HG03135 (cell line): ENCODE data around the gene GIMAP8.
"Not testable (repeated sequence)": the region's sequence is repeated elsewhere in the genome, so short reads cannot be mapped to it uniquely, and the experiment has no call there.

Experiments used
- ATAC-seq: cut with Tn5 transposase; IDR thresholded peaks from one replicate; pipeline ENCODE4 v1.9.1; 2021; ENCODE audit warnings: mild to moderate bottlenecking, moderate library complexity; ENCODE audit not compliant: unreplicated experiment

Gene GIMAP8

GRCh38 chr7:150434240-150434639, 16.2 kb upstream of the GIMAP8 start:
- ATAC-seq, result no peak

DNA sequence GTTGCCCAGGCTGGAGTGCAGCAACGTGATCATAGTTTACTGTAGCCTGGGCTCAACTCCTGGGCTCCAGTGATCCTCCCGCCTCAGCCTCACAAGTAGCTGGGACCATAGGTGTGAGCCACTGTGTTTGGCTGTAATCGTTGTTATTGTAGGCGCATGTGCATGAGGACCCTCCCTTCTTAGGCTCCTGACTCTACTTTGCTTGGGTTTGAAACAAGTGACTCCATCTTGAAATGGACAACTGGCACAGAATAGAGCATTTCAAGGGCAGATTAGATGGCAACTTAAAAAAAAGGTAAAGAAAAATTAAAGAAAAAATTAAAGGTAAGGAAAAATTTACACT, 15.4 kb upstream of the GIMAP8 start:
- no peak for ATAC-seq

DNA sequence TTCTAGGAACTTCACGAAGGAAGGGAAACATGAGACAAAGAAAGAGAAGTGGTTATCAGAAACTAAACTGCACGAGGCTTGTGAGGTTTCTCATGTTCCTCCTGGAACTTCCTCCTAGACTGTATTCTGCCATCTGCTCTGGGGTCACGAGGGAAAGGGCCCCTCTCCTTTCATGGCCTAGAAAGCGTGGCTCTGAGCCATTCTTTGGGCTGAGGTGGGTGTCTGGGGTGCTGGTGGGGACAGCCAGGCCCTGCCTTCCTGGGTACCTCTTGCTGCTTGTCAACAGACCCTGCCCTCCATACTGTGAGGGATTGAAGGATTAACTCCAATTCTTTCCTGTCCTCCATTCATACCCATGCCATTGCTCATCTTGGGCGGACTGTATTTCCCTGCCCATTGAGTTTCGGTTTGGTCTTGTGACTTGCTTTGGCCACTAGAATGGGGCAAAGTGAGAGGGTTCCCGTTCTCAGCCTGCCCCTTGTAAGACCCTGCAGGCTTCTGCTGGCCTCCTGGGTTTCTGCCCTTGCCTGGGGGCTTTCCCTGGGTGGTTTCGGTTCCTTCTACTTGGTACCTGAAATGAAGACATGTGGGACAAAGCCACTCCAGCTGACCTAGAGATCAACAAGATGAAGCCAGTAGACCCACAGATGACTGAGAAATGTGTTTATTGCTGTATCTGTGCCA, 14.9 kb upstream of the GIMAP8 start:
- peak; percentile 94 for ATAC-seq

DNA sequence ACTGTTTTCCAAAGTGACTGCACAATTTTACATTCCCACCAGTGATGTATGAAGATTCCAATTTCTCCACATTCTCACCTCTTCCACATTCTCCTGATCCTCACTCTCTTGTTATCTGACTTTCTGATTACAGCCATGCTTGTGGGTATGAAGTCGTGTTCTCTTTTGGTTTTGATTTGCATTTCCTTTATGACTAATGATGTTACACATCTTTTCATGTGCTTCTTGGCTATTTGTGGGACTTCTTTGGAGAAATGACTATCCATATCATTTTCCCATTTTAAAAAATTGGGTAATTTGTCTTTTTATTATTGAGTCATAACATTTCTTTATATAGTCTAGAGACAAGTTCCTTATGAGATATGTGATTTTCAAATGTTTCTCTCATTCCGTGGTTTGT, 10.5 kb upstream of the GIMAP8 start:
- ATAC-seq, result no peak

DNA sequence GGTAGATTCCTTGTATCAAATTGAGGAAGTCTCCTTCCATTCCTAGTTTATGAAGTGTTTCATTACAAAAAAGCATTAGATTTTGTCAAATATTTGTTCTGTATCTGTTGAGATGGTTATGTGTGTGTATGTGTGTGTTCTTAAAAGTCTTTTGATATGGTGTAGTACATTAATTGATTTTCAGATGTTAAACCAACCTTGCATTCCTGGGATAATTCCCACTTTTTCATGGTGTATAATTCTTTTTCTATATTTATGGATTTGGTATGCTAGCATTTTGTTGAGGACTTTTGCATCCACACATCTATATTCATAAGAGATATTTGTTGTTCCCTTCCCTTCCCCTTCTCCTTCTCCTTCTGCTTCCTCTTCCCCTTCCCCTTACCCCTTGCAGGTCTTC, 8.9 kb upstream of the GIMAP8 start:
- no peak for ATAC-seq

DNA sequence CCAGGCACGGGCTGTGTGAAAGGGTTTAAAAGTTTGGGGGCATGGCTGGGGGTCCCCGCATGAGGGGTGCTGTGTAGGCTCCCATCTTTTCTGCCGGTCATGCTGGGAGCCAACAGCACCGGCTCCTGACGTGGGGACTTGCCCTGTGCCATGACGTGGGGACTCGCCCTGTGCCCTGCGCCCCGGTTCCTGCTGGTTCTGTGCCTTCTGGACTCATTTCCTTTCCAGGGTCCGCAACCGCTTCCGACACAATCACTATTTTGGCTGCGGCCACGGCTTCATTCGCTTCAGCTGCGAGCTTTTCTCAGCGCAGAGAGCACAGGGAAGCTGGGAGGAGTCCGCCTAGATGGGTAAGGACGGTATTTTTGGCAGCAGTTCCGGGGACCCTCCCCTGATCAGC, 7.6 kb upstream of the GIMAP8 start:
- no peak for ATAC-seq

DNA sequence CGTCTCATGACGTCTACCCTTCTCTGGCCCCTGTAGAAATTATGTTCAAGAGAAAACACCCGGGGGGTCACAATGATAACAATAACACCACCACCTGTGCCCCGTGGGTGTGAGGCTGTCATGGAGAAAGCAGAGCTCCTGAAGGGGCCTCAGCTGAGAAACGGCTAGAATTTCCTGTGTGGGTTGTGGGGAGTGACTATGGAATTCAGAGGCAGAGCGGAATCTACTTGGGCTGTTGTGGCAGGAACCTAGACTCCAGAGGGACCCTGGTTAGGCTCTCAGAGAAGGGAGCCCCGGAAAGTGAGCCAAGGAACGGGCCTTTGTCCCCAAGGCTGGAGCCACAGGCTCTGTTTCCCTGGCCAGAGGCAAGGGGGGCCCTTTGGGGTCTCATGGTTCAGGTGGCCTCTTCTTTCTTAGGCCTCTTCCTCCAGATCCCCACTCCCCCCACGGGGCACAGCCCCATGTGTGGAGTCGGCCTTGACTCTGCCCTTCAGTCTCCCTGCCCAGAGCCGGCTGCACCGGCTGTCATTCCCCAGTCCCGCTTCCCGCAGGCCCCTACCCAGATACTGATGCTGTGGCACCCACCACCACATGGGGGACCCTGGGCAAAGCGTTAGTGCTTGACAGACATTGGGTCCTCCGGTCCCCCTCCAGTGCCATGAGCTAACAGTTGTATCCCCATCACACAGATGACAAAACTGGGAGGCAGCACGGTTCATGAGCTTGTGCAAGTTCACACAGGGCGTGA, 6.5 kb upstream of the GIMAP8 start:
- ATAC-seq, result no peak

DNA sequence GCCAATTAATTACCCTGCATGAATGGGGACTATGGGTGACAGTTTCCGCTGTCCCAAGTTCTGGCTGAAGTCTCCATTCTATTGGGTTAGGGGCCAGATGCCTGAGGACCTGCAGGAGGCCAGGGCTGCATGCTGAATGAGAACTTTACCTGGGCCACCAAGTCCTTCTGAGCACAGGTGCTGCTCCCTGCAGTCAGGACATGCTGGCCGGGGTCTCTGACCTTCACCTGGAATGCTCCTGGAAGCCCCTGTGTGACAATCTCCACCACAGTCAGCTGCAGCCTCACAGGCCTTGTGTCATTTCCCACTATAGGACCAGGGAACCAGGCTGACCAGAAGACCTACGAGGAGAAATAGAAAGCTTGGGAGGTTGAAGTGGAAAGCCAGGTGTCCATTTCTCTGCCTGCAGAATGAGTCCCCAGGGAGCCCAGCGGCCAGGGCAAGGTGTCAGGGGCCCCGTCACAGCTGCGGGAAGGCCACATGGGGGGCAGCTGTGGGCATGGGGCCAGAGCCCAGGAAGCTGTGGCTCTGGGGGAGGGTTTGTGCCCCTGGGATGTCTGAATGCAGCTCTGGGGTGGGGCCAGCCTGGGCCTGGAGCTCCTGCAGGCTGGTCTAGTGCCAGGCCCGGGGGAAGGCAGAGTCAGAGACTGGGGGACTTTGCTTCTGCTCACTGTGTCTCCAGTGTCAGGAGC, 5.6 kb upstream of the GIMAP8 start:
- ATAC-seq, result no peak

DNA sequence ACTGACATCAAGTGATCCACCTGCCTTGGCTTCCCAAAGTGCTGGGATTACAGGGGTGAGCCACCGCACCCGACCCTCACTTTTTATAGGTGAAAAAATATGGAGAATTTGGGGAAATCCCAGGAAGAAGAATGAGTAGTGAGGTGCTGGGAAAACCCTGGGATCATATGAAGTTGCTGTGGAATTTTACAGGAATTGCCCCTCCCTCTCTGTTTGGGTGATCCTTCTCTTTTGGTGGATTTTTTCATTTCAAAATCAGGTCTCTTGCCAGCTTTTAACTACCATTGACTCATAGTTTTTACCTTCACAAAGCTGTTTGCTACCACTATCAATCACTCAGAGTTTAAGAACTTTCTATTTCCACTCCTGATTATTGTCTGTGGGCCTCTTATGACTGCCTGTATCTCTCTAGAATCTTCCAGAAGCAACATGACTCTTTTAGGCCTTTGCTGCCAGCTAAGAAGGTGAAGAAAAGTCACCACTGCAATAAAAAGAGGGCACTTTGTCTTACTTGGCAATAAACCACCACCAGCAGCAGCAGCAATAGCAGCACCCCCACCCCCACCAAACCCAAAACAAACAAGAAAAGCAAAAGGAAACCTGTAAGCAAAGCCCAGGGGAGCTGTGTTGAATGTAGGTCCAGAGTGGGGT, 4.0 kb upstream of the GIMAP8 start:
- no peak for ATAC-seq

GRCh38 chr7:150447966-150448788, 2.3 kb upstream of the GIMAP8 start:
- no peak for ATAC-seq

DNA sequence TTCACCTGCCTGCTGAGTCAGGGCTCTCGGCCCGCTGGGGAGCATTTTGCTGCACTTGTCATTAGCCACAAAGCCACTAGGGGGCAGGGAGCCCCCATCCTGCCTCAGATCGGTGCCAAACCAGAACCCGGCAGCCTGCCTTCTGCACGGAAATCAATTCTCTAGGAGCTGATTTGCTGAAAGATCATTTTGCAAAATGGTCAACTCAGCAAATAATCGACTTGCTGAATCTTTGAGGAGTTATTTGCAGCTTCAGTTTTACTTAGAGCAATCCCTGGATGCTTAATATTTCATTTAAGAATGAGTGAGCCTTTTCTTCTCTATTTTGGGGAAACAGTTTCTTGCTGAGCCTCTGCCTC, 1.7 kb upstream of the GIMAP8 start:
- peak; percentile 46 for ATAC-seq

- no peak for ATAC-seq
Measured at GRCh38 chr7:150449206-150449952, 1.1 kb upstream of the GIMAP8 start.

DNA sequence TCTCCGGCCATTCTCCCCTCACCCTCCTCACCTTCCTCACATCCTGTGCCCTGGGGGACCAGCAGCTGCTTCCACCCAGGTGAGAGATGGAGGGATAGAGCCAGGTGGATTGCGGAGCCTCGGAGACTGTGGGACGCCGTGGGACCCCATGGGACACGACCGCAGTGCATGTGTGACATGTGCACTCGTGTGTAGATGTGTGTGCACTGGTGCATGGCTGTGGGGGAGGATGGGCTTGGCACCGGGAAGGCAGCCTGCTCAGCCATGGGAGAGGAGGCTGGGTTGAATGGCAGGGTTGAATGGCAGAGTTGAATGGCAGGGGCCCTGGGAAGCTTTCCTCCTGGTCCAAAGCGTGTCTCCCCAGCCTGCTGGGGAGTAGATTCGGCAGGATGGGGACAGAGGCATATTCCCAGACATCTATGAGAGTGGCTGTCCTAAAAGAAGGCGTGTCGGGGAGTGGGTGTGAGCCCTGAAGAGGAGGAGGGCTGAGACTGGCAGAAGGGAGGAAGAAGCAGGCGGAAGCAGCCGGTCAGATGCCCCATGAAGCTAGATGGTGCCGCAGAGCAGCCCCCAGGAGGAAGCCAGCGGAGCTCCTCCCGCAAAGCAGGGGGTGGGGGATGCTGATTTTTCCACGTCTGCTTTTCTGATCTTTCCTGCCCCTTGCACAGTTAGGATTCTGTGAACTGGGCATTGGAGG, 815 bp downstream of the GIMAP8 start:
- peak; percentile 38 for ATAC-seq

- ATAC-seq, result no peak
Measured at GRCh38 chr7:150451833-150452461, 1.5 kb downstream of the GIMAP8 start.

- ATAC-seq, result no peak
Measured at GRCh38 chr7:150453181-150453580, 2.8 kb downstream of the GIMAP8 start.

DNA sequence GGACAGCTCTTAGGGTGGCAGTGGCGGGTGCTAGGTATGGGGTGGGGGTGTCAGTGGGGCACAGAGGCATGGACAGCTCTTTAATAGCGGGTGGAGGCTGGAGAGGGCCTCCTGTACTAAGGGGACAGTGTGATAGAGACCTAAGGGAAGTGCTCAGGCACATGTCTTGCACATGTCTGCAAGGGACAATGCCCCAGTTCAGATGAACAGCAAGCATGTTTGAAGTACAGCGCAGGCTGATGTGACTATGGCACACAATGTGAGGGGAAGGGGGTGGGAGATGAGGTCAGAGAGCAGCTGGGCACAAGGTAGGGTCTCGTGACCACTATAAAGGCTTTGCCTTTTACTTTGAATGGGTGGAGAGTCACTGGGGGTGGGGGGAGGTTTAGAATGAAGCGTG, 3.5 kb downstream of the GIMAP8 start:
- no peak for ATAC-seq

DNA sequence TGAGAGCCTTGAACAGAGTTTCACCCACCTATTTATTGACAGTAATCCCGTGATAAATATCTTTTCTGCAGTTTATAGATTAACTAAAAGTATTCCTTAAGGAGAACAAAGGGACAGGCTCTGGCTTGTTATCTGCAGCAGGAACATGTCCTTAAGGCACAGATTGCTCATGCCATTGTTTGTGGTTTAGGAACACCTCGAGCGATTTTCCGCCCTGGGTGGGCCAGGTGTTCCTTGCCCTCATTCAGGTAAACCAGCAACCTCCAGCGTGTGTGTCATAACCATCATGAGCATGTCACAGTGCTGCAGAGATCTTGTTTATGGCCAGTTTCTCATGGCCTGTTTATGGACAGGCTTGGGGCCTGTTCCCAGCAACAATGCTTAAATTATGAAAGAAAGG, 6.6 kb downstream of the GIMAP8 start:
- ATAC-seq, result not testable (repeated sequence)

DNA sequence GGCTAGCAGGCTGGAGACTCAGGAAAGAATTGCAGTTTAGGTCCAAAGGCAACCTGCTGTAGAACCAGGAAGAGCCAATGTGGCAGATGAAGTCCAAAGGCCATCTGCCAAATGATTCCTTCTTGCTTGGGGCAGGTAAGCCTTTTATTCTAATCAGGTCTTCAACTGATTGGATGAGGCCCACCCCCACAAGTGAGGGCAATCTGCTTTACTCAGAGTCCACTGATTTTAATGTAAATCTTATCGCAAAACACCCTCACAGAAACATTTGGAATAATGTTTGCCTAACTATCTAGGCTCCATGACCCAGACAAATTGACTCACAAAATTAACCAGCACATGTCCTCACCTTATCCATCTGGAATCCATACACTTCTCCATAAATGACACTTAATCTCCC, 7.8 kb downstream of the GIMAP8 start:
- no peak for ATAC-seq

DNA sequence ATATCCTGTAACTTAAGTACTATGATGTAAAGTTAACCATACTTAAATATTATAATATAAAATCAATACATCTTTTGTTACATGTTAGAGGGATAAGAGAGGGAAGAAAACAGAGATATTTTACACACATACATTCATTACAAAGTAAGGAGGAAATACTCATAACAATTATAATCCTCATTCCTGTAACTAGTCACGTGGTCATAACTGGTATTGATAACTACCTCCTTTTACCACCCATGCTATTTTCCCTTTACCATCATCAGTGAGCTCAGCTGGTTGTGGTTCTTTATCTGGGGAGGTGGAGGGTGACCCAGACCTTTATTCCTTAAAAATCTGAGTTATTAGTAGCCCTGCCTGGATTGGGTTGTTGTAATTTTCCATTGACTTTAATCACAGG, 8.3 kb downstream of the GIMAP8 start:
- ATAC-seq, result no peak
